Ishikawa (cell line): Measurements from ENCODE around the gene TMF1.

Experiments used
- CEBPB ChIP-seq: IDR thresholded peaks from 2 replicates; pipeline ENCODE4 v1.6.1; 2012
- EGR1 ChIP-seq: IDR thresholded peaks from 2 replicates; pipeline ENCODE4 v1.6.1; 2012
- EP300 ChIP-seq: IDR thresholded peaks from 2 replicates; pipeline ENCODE4 v1.6.1; 2012; ENCODE audit warnings: borderline replicate concordance
- FOXM1 ChIP-seq: IDR thresholded peaks from 2 replicates; pipeline ENCODE4 v1.6.1; 2012; ENCODE audit warnings: low read depth, borderline replicate concordance
- MAX ChIP-seq: IDR thresholded peaks from 2 replicates; pipeline ENCODE4 v1.6.1; 2012
- RAD21 ChIP-seq: IDR thresholded peaks from 2 replicates; pipeline ENCODE4 v1.6.1; 2012; ENCODE audit warnings: low read depth
- REST ChIP-seq: IDR thresholded peaks from 2 replicates; pipeline ENCODE4 v1.6.1; 2012; ENCODE audit warnings: low read depth, mild to moderate bottlenecking
- TAF1 ChIP-seq: IDR thresholded peaks from 2 replicates; pipeline ENCODE4 v1.6.1; 2012; ENCODE audit warnings: low read depth, mild to moderate bottlenecking
- TEAD4 ChIP-seq: IDR thresholded peaks from 2 replicates; pipeline ENCODE4 v1.6.1; 2012
- YY1 ChIP-seq: IDR thresholded peaks from 2 replicates; pipeline ENCODE4 v1.6.1; 2012; ENCODE audit warnings: low read depth
- ZBTB7A ChIP-seq: IDR thresholded peaks from 2 replicates; pipeline ENCODE4 v1.6.1; 2012; ENCODE audit warnings: low read depth
- TF ChIP-seq, protein P1 (sequence below): IDR thresholded peaks from 2 replicates; pipeline ENCODE4 v1.6.1; 2012

DNA sequence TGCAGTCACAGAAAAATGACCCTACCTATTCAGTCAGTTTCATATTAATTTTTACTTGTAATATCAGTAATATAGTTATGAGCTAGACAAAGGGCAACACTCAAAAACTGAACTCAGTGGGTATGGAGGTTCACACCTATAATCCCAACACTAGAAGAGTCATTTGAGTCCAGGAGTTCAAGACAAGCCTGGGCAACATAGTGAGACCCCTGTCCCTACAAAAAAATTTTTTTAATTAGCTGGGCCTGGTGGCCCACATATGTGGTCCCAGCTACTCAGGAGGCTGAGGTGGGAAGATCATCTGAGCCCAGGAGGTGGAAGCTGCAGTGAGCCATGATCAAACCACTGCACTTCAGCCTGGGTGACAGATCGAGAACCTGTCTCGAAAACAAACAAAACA lies 3.1 kb downstream of the TMF1 start:
- no peak for TF ChIP-seq REST
- TF ChIP-seq MAX = no peak
- no peak for TF ChIP-seq TAF1
- no peak for TF ChIP-seq CEBPB
- no peak for TF ChIP-seq YY1
- TF ChIP-seq EGR1 = no peak
- TF ChIP-seq ZBTB7A = no peak
- TF ChIP-seq, protein P1, sequence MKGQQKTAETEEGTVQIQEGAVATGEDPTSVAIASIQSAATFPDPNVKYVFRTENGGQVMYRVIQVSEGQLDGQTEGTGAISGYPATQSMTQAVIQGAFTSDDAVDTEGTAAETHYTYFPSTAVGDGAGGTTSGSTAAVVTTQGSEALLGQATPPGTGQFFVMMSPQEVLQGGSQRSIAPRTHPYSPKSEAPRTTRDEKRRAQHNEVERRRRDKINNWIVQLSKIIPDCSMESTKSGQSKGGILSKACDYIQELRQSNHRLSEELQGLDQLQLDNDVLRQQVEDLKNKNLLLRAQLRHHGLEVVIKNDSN = no peak
- no peak for TF ChIP-seq EP300
- no peak for TF ChIP-seq RAD21
- no peak for TF ChIP-seq FOXM1
- no peak for TF ChIP-seq TEAD4
